ENCODE results near the gene USP13.

USP13 gene

DNA sequence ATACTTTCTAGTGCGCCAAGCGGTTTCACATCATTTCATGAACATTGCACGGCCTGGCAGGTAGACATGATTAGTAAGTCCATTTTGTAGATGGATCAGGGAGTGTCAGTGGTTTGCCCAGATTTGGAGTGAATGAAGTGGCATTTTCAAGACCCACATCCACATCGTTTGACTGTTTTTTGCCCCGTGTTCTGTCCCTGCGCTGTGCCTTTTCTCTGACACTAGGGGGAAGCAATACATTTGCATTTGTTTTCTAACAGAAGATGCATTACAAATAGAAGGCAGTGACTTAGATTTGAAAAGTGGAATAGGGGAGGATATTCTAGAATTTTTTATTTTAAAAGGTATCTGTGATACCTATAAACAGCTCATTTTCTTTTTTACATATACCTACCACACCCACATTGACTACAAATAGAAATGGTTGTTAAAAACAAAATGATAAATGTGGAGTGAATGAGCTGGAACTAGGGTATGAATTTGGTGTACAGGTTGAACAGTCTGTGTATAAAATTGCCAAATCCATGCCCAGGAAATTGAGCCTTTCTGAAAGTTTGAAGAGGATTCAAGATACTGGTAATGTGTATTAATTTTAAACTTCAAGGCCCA is 98.0 kb downstream of the USP13 start:
- DNase-seq (ENCODE audit: low read depth): peak; percentile 39
- TF ChIP-seq, protein P1, sequence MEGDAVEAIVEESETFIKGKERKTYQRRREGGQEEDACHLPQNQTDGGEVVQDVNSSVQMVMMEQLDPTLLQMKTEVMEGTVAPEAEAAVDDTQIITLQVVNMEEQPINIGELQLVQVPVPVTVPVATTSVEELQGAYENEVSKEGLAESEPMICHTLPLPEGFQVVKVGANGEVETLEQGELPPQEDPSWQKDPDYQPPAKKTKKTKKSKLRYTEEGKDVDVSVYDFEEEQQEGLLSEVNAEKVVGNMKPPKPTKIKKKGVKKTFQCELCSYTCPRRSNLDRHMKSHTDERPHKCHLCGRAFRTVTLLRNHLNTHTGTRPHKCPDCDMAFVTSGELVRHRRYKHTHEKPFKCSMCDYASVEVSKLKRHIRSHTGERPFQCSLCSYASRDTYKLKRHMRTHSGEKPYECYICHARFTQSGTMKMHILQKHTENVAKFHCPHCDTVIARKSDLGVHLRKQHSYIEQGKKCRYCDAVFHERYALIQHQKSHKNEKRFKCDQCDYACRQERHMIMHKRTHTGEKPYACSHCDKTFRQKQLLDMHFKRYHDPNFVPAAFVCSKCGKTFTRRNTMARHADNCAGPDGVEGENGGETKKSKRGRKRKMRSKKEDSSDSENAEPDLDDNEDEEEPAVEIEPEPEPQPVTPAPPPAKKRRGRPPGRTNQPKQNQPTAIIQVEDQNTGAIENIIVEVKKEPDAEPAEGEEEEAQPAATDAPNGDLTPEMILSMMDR (conservative IDR thresholded peaks at IDR 0.05; ENCODE audit: control insufficient read depth, insufficient read depth, low read depth, low read length): peak; percentile 77
- no peak overlapping the region for H3K4me3 ChIP-seq (ENCODE audit: control insufficient read depth, low read depth, low read length)

DNA sequence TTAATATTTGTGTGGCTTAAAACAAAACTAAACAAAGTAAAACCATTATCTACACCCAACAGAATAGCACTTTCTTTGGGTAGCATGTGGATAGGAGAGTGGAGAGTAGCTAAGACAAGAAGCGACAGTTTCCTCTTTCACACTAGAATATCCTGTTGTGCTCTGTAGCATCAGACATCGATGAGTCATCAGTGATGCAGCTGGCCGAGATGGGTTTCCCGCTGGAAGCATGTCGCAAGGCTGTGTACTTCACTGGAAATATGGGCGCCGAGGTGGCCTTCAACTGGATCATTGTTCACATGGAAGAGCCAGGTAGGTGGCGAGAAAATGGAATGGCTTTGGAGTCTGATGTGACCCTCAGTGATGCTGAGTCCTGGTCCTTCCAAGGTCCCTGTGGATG is 108.1 kb downstream of the USP13 start:
- no peak overlapping the region for H3K4me3 ChIP-seq (ENCODE audit: control insufficient read depth, low read depth, low read length)
- peak; percentile 86 for DNase-seq (ENCODE audit: low read depth)
- TF ChIP-seq, protein P1 (conservative IDR thresholded peaks at IDR 0.05; ENCODE audit: control insufficient read depth, insufficient read depth, low read depth, low read length): no peak

DNA sequence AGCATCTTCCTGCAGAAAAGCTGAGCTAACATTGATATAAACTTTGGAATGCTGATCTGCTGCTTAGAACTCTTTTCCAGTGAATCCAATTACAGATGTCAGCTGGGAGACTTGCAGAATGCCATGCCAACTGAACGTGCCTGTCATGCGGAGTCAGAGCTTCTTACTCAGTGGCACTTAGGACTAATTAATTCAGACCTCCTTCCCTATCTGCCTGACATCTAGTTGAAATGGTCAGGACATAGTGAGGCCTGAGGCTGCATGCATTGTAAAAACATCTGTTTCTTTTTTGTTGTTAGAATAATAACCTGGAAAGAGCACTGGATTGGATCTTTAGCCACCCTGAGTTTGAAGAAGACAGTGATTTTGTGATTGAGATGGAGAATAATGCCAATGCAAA is 112.6 kb downstream of the USP13 start:
- TF ChIP-seq, protein P1 (conservative IDR thresholded peaks at IDR 0.05; ENCODE audit: control insufficient read depth, insufficient read depth, low read depth, low read length): no peak
- no peak for DNase-seq (ENCODE audit: low read depth)
- no peak overlapping the region for H3K4me3 ChIP-seq (ENCODE audit: control insufficient read depth, low read depth, low read length)

DNA sequence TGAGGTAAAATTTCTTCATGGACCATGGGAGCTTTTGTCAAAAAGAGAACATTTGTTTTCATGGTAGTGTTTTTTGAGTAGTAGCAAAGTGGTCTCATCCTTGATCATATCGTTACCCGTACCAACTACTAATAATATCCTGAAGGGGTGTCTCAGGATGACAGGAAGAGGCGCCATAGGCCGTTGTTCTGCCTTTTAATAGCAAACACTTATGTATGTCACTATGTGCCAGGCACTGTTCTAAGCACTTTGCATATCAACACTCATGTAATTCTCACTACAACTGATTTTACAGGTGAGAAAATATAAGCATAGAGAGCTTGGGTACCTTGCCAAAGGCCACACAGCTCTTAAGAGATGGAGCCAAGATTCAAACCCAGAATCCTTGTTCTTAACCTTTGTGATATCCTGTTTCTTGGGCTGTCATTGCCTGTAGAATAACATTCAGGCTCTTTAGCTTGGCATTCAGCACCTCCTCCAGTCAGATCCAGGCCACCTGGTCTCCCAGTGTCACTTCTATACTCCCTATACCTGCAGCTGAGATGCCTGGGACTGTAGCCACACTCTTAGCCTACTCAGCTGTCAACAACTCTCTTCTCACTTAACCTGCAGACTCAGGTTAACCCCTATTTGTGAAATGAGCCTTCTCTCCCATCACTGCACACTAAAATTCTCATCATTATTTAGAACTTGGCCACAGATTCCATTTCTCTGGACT is 113.7 kb downstream of the USP13 start:
- TF ChIP-seq, protein P1 (conservative IDR thresholded peaks at IDR 0.05; ENCODE audit: control insufficient read depth, insufficient read depth, low read depth, low read length): no peak
- no peak for DNase-seq (ENCODE audit: low read depth)
- H3K4me3 ChIP-seq (ENCODE audit: control insufficient read depth, low read depth, low read length): no peak overlapping the region

DNA sequence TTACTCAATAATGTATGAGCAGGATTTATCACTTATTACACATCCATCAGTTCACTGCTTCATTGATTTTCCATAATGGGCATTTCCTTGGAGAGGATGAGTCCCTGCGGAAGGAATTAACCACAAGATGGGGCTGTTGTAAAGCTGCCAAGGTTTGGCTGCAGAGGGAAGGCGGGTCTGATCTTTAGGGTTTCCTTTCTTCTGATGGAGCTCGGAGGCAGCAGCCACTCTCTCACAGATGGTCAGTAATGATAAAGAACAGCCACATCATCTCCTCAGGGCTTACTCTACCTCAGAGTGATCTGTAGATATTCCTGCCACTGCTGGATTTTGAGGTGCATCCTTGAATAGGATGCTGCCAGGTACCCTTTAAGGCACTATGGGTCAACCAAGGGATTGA is 115.2 kb downstream of the USP13 start:
- TF ChIP-seq, protein P1 (conservative IDR thresholded peaks at IDR 0.05; ENCODE audit: control insufficient read depth, insufficient read depth, low read depth, low read length): peak; percentile 72
- no peak overlapping the region for H3K4me3 ChIP-seq (ENCODE audit: control insufficient read depth, low read depth, low read length)
- DNase-seq (ENCODE audit: low read depth): peak; percentile 80

DNA sequence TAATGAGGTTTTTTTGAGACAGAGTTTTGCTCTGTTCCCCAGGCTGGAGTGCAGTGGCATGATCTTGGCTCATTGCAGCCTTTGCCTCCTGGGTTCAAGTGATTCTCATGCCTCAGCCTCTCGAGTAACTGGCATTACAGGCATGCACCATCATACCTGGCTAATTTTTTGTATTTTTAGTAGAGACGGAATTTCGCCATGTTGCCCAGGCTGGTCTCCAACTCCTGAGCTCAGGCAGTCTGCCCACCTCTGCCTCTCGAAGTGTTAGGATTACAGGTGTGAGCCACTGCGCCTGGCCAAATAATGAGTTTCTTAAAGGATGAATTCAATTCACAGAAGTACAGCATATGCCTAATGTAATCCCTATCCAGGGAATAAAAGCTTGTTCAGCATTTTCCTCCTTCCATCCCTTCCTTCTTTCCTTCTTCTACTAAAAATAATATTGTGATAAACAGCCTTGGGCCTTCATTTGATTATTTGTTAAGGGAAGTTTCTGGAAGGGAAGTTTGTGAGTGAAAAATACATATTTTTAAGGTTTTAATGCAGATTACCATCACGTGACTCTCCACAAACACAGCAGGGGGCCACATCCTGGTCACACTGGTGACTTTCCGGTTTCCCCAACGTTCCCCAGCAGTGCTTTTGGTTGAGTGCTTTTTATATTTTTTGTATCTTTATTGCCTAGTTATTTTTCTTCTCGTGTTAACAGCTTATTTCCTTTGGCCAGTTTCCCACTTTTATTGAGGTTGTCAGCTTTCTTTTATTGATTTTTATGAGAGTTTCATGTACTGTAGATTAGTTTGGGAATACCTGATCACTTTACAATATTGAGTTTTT is 116.8 kb downstream of the USP13 start:
- no peak for DNase-seq (ENCODE audit: low read depth)
- TF ChIP-seq, protein P1 (conservative IDR thresholded peaks at IDR 0.05; ENCODE audit: control insufficient read depth, insufficient read depth, low read depth, low read length): no peak
- H3K4me3 ChIP-seq (ENCODE audit: control insufficient read depth, low read depth, low read length): no peak overlapping the region

Data from fibroblast of mammary gland (primary cell).